HCT116 (cell line): Measurements from ENCODE around the gene ADAMTSL2. TPM values are rescaled to one million over a fixed set of nuclear protein-coding genes. Genes with fewer than 3 reads are reported as not detected.

Source experiments
- ATAC-seq: fragments of 200-7000 bp; cut with Tn5 transposase; 2 replicates; pipeline ENCODE4 v1.9.1; 2020; ENCODE audit warnings: mild to moderate bottlenecking, moderate library complexity
- BruUV-seq: library from RNA; stranded (reverse); fragments of 400-500 nt; replicated peaks from 2 replicates; lab custom pipeline; 2021; lab: Mats Ljungman, UMichigan
- CTCF ChIA-PET: fragments of 300-600 bp; sonication (Branson Sonifier 250); formaldehyde crosslinking; loops from one replicate; lab custom pipeline; 2021; ENCODE audit warnings: antibody characterized with exemption; lab: Charles Lee
- POLR2A ChIA-PET: fragments of 300-600, 350-600 bp; sonication (Branson Sonifier 250); formaldehyde crosslinking; loops from one replicate; lab custom pipeline; 2021; ENCODE audit warnings: antibody characterized with exemption; lab: Charles Lee
- RAD21 ChIA-PET, 2 experiments: fragments of 300-600 bp; sonication (Branson Sonifier 250); formaldehyde crosslinking; loops; one replicate each; lab custom pipeline; 2023; ENCODE audit warnings: low total read pairs in 2 of 2; ENCODE audit not compliant: uncharacterized antibody in 2 of 2, unreplicated experiment in 2 of 2, low non-redundant PET in 1 of 2; lab: Charles Lee
- DNase-seq: peaks from one replicate; pipeline ENCODE4 v3.0.0-alpha.2; 2010; ENCODE audit warnings: low read depth, low spot score
- H2AFZ ChIP-seq: fragments of 200-600 bp; shearing (Covaris generic), sonication (generic); 2 replicates; pipeline ENCODE4 v1.6.1; 2017; ENCODE audit warnings: low read depth, mixed run types, mixed read lengths, antibody characterized with exemption, low read length; ENCODE audit not compliant: poor library complexity, severe bottlenecking
- H3K27ac ChIP-seq: 2 replicates; pipeline ENCODE4 v1.5.1; 2012; ENCODE audit warnings: low read depth, low read length
- H3K27me3 ChIP-seq: fragments of 200-600 bp; sonication (generic); 2 replicates; pipeline ENCODE4 v1.6.1; 2016; ENCODE audit warnings: mixed run types, low read length, mixed read lengths; ENCODE audit not compliant: insufficient read depth
- H3K36me3 ChIP-seq, 2 experiments: fragments of 200-500 bp in 1 of 2; fragments of 200-600 bp in 1 of 2; sonication (Bioruptor generic) in 1 of 2; sonication (generic) in 1 of 2; 2 replicates each; pipeline versions ENCODE4 v1.5.1 to v1.6.1; 2014 to 2016; ENCODE audit warnings: low read length in 2 of 2, inconsistent platforms in 1 of 2, mixed read lengths in 1 of 2, mixed run types in 1 of 2; ENCODE audit not compliant: insufficient read depth in 2 of 2, control insufficient read depth in 1 of 2
- H3K4me1 ChIP-seq, 2 experiments: fragments of 200-600 bp in 1 of 2; sonication (generic) in 1 of 2; 2 replicates each; pipeline versions ENCODE4 v1.5.1 to v1.6.1; 2012 to 2017; ENCODE audit warnings: low read length in 2 of 2, inconsistent platforms in 1 of 2, mild to moderate bottlenecking in 1 of 2, mixed read lengths in 1 of 2, mixed run types in 1 of 2, moderate library complexity in 1 of 2; ENCODE audit not compliant: insufficient read depth in 2 of 2, control insufficient read depth in 1 of 2
- H3K4me2 ChIP-seq: fragments of 200-600 bp; sonication (generic); 2 replicates; pipeline ENCODE4 v1.6.1; 2017; ENCODE audit warnings: mixed run types, low read length, mixed read lengths
- H3K4me3 ChIP-seq, 2 experiments: fragments of 200-600 bp in 1 of 2; sonication (generic) in 1 of 2; replicated peaks in 1 of 2; 2 replicates each; pipeline ENCODE4 v1.5.1; 2011 to 2016; ENCODE audit warnings: low read length in 2 of 2, control low read depth in 1 of 2, low read depth in 1 of 2, mild to moderate bottlenecking in 1 of 2, mixed read lengths in 1 of 2, mixed run types in 1 of 2
- H3K79me2 ChIP-seq: fragments of 200-600 bp; sonication (generic); 2 replicates; pipeline ENCODE4 v1.6.1; 2017; ENCODE audit warnings: mild to moderate bottlenecking, mixed run types, low read length, moderate library complexity, mixed read lengths; ENCODE audit not compliant: insufficient read depth
- H3K9ac ChIP-seq: fragments of 200-600 bp; sonication (generic); 2 replicates; pipeline ENCODE4 v1.6.1; 2016; ENCODE audit warnings: low read length, mixed read lengths
- H3K9me2 ChIP-seq: fragments of 200-600 bp; sonication (generic), shearing (Covaris generic); 2 replicates; pipeline ENCODE4 v1.6.1; 2017; ENCODE audit warnings: mixed run types, mild to moderate bottlenecking, moderate library complexity; ENCODE audit not compliant: insufficient read depth
- H3K9me3 ChIP-seq, 2 experiments: fragments of 200-500 bp in 1 of 2; fragments of 200-600 bp in 1 of 2; sonication (Bioruptor generic) in 1 of 2; sonication (generic) in 1 of 2; 2 replicates each; pipeline ENCODE4 v1.6.1; 2014 to 2017; ENCODE audit warnings: low read length in 2 of 2, mixed read lengths in 2 of 2, inconsistent platforms in 1 of 2, low read depth in 1 of 2, mild to moderate bottlenecking in 1 of 2, mixed run types in 1 of 2, moderate library complexity in 1 of 2; ENCODE audit not compliant: control insufficient read depth in 1 of 2, insufficient read depth in 1 of 2
- H4K20me1 ChIP-seq: fragments of 200-600 bp; sonication (generic), shearing (Covaris generic); 2 replicates; pipeline ENCODE4 v1.6.1; 2017; ENCODE audit warnings: mixed run types, mild to moderate bottlenecking, moderate library complexity; ENCODE audit not compliant: insufficient read depth
- ATF3 ChIP-seq: IDR thresholded peaks from 2 replicates; pipeline ENCODE4 v1.6.1; 2012
- CBX3 ChIP-seq: IDR thresholded peaks from 2 replicates; pipeline ENCODE4 v1.6.1; 2012; ENCODE audit warnings: low read depth
- EGR1 ChIP-seq: IDR thresholded peaks from 2 replicates; pipeline ENCODE4 v1.6.1; 2012; ENCODE audit warnings: low read depth
- ELF1 ChIP-seq: IDR thresholded peaks from 2 replicates; pipeline ENCODE4 v1.6.1; 2012; ENCODE audit warnings: low read depth, borderline replicate concordance
- EZH2 ChIP-seq: fragments of 200-600 bp; sonication (generic); IDR thresholded peaks from 2 replicates; pipeline ENCODE4 v1.6.1; 2017; ENCODE audit warnings: antibody characterized with exemption, mixed run types
- EZH2phosphoT487 ChIP-seq: fragments of 200-600 bp; IDR thresholded peaks from 2 replicates; pipeline ENCODE4 v1.6.1; 2018; ENCODE audit warnings: antibody characterized with exemption, borderline replicate concordance
- JUND ChIP-seq: IDR thresholded peaks from 2 replicates; pipeline ENCODE4 v1.6.1; 2012
- MAX ChIP-seq: IDR thresholded peaks from 2 replicates; pipeline ENCODE4 v1.6.1; 2012
- POLR2A ChIP-seq: IDR thresholded peaks from 2 replicates; pipeline ENCODE4 v1.7.0; 2011; ENCODE audit warnings: borderline replicate concordance; ENCODE audit not compliant: insufficient read depth, insufficient read length; ENCODE audit errors: extremely low read depth
- POLR2AphosphoS5 ChIP-seq: IDR thresholded peaks from 2 replicates; pipeline ENCODE4 v1.6.1; 2011; ENCODE audit warnings: mild to moderate bottlenecking, low read depth, low read length, moderate library complexity
- RAD21 ChIP-seq: IDR thresholded peaks from 2 replicates; pipeline ENCODE4 v1.6.1; 2012; ENCODE audit warnings: low read depth, mild to moderate bottlenecking
- REST ChIP-seq: IDR thresholded peaks from 2 replicates; pipeline ENCODE4 v1.6.1; 2012; ENCODE audit warnings: low read depth
- SIN3A ChIP-seq: IDR thresholded peaks from 2 replicates; pipeline ENCODE4 v1.6.1; 2012; ENCODE audit warnings: low read depth
- SP1 ChIP-seq: IDR thresholded peaks from 2 replicates; pipeline ENCODE4 v1.6.1; 2012; ENCODE audit warnings: low read depth
- SRF ChIP-seq: IDR thresholded peaks from 2 replicates; pipeline ENCODE4 v1.6.1; 2012; ENCODE audit warnings: low read depth
- YY1 ChIP-seq: IDR thresholded peaks from 2 replicates; pipeline ENCODE4 v1.6.1; 2011; ENCODE audit warnings: low read length, low read depth, moderate library complexity, mild to moderate bottlenecking; ENCODE audit not compliant: insufficient replicate concordance; ENCODE audit errors: extremely low read depth
- ZFX ChIP-seq: fragments of 450-650 bp; IDR thresholded peaks from 2 replicates; pipeline ENCODE4 v1.6.1; 2017
- ZNF274 ChIP-seq: fragments of 200-500 bp; sonication (Bioruptor generic); IDR thresholded peaks from 2 replicates; pipeline ENCODE4 v1.6.1; 2014; ENCODE audit warnings: mild to moderate bottlenecking, low read depth, low read length, inconsistent platforms
- intact Hi-C: fragments of 100-400 bp; cut with micrococcal nuclease; formaldehyde crosslinking; loops from 2 replicates; pipeline ENCODE4 v1.10.0; 2022
- total RNA-seq: library from RNA; stranded (reverse); gene quantifications from one replicate; pipeline ENCODE4 v1.2.1, GENCODE V29; 2021; ENCODE audit not compliant: unreplicated experiment

The ADAMTSL2 gene
- total RNA-seq, 1 experiment from 2014 or later: not detected

GRCh38 chr9:133621725-133622267 lies 87.3 kb downstream of the ADAMTSL2 start:
- Histone ChIP-seq H3K9me2 (no peaks in the 10 kb centered on the region), H3K36me3 (no peaks in the 10 kb centered on the region), H4K20me1 (no peaks in the 10 kb centered on the region), H3K79me2 (no peaks in the 10 kb centered on the region), H3K4me3 (no peak overlapping the region), H2AFZ (no peak overlapping the region), H3K27me3 (peaks cover 62% of the 10 kb centered on the region), H3K9ac (no peak overlapping the region), H3K4me2 (no peak overlapping the region), H3K9me3 (no peaks in the 10 kb centered on the region), H3K4me1 (no peaks in the 10 kb centered on the region), H3K27ac (no peak overlapping the region)
- CTCF ChIA-PET: no interaction called here
- BruUV-seq: no TSS peak
- ATAC-seq (no peak), DNase-seq (no peak)
- RAD21 ChIA-PET: no interaction called here
- POLR2A ChIA-PET: no interaction called here
- intact Hi-C loops: no loop called here
- TF ChIP-seq ZNF274: no peak
- TF ChIP-seq SRF: no peak
- no peak for TF ChIP-seq YY1
- TF ChIP-seq EZH2phosphoT487: no peak
- no peak for TF ChIP-seq MAX
- no peak for TF ChIP-seq RAD21
- TF ChIP-seq SIN3A: no peak
- TF ChIP-seq, all 23 proteins: peak for 0

- Histone ChIP-seq H3K4me1 (no peaks in the 10 kb centered on the region), H3K79me2 (no peaks in the 10 kb centered on the region), H4K20me1 (no peaks in the 10 kb centered on the region), H3K9me2 (no peaks in the 10 kb centered on the region), H3K9me3 (no peaks in the 10 kb centered on the region), H3K36me3 (no peaks in the 10 kb centered on the region), H2AFZ (no peak overlapping the region), H3K4me2 (no peak overlapping the region), H3K4me3 (no peak overlapping the region), H3K27ac (no peak overlapping the region), H3K27me3 (peaks cover 57% of the 10 kb centered on the region), H3K9ac (no peak overlapping the region)
- ChIA-PET CTCF (no interaction called here), RAD21 (no interaction called here), POLR2A (no interaction called here)
- DNase-seq (no peak), ATAC-seq (no peak)
- intact Hi-C loops: no loop called here
- BruUV-seq: no TSS peak
- no peak for TF ChIP-seq POLR2A
- no peak for TF ChIP-seq SRF
- TF ChIP-seq EGR1: no peak
- TF ChIP-seq SIN3A: no peak
- TF ChIP-seq SP1: no peak
- TF ChIP-seq ZNF274: no peak
- TF ChIP-seq ZFX: no peak
- no peak for TF ChIP-seq EZH2phosphoT487
- no peak for TF ChIP-seq ATF3
- TF ChIP-seq ELF1: no peak
- no peak for TF ChIP-seq JUND
- no peak for TF ChIP-seq RAD21
- no peak for TF ChIP-seq MAX
- no peak for TF ChIP-seq EZH2
- no peak for TF ChIP-seq POLR2AphosphoS5
- TF ChIP-seq REST: no peak
- TF ChIP-seq CBX3: no peak
Measured at GRCh38 chr9:133622555-133622954, 88.1 kb downstream of the ADAMTSL2 start.
